ENCODE measurements around the gene LIF.
"Not testable (repeated sequence)": the region's sequence is repeated elsewhere in the genome, so short reads cannot be mapped to it uniquely, and the experiment has no call there.

Gene LIF

DNA sequence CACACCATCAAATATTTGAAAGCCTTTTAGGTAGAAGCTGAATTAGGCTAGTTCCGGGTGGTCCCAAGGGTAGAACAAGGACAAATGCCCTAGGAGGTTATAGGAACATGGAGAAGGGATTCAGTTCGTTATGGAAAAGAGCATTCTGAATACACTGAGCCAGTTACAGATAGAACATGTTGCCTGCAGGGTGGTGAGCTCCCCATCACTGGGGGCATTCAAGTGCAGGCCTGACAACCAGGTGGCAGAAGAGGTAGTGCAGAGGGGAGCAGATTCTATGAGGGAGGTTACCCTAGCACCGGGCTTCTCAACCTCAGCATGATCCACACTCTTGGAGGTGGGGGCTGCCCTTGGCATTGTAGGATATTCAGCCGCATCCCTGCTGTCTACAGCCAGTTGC, 24.2 kb downstream of the LIF start:
- DNase-seq: no peak

DNA sequence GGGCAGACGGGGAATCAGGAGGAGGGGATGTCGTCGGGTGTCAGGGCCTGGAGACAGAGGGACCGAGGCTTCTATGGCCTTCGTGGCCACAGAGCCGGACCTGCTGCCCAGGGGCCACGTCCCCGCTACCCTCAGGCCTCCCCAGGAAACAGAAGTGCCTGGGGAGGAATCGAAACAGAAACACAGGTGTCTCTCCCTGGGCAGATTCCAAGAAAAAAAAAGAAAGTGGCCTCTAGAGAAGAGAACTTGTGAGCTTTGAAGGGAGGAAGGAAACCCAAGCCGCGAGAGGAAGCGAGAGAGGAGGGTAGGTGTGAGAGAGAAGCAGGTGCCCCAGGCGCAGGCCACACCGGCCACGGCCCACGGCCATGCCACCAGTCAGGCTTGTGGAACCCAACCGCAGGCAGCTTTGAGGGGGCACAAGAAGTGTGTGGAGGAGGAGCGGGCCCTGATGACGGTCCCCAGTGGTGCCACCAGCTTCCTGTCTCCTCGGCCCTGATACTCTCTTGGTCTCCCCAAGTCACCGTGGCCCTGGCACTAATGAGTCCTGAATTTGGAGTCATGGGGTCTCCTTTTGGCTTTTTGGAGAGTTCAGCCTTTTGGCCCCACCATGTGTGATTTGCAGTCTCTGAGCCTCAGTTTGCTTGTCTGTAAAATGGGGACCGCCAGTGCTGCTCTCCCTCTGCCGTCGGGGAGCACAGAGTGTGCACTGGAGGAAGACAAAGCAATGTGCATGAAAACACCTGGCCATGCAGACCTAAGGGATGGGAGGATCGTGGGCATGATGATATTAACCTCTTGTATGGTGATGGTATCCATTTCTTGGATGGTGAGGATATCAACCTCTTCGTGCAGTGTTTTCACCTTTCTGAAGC, 25.2 kb downstream of the LIF start:
- peak; percentile 10 for DNase-seq

DNA sequence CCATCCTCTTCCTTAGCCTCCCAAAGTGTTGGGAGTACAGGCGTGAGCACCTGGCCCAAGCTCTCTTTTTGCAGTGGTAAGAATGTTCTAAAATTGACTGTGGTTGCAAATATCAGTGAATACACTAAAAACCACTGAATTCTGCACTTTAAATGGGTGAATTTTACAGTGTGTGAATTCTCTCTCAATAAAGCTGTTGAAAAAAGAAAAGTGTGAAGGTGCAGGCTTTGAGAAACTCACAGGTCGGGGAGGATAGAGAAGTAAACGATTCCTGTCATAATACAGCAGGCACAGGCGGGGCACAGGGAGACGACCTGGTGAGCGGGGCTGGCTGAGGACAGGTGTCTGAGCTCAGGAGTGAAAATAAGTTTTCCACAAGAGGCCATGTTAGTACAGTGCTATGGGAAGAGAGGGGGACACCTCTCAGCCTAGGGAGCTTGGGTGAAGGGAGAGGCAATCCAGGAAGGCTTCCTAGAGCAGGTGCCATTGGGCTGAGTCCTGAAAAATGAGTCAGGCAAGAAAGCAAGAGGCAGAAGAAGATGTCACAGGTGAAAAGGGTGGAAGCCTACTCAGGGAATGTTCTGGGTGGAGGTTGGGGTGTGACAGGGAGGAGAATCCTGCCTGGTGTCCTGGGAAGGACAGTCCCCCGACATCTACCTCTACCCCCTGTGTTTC, 26.1 kb downstream of the LIF start:
- no peak for DNase-seq

DNA sequence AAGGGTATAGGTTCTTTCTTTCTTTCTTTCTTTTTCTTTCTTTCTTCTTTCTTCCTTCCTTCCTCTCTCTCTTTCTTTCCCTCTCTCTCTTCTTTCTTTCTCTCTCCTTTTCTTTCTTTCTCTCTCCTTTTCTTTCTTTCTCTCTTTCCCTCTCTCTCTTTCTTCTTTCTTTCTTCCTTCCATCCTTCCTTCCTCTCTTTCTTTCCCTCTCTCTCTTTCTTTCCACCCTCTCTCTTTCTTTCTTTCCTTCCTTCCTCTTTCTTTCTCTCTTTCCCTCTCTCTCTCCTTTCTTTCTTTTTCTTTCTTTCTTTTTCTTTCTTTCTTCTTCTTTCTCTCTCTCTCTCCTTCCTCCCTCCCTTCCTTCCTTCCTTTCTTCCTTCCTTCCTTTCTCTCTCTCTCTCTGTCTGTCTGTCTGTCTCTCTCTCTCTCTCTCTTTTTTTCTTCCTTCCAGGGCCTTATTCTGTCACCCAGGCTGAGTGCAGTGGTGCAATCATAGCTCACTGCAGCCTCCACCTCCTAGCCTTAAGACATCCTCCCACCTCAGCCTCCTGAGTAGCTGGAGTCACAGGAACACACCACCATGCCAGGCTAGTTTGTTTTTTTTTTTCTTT, 26.8 kb downstream of the LIF start:
- no peak for DNase-seq

DNA sequence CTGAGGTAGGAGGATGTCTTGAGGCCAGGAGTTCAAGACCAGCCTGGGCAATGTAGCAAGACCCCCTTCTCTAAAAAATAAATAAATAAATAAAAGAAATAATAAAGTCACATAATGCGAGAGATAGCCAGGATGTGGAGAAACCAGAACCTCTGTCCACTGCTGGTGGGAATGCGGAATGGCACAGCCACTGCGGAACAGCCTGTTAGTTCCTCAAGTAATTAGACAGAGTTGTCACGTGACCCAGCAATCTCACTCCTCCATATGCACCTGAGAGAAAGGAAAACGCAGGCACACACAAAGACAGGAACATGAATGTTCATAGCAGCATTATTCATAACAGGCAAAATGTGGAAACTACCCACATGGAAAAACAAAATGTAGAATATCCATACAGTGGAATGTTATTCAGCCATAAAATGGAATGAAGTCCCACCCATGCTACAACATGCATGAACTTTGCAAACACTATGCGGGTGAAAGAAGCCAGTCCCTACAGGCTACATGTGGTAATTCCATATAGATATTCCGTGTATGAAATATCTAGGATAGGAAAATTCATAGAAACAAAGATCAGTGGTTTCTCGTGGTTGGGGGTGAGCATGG, 27.4 kb downstream of the LIF start:
- DNase-seq: no peak

DNA sequence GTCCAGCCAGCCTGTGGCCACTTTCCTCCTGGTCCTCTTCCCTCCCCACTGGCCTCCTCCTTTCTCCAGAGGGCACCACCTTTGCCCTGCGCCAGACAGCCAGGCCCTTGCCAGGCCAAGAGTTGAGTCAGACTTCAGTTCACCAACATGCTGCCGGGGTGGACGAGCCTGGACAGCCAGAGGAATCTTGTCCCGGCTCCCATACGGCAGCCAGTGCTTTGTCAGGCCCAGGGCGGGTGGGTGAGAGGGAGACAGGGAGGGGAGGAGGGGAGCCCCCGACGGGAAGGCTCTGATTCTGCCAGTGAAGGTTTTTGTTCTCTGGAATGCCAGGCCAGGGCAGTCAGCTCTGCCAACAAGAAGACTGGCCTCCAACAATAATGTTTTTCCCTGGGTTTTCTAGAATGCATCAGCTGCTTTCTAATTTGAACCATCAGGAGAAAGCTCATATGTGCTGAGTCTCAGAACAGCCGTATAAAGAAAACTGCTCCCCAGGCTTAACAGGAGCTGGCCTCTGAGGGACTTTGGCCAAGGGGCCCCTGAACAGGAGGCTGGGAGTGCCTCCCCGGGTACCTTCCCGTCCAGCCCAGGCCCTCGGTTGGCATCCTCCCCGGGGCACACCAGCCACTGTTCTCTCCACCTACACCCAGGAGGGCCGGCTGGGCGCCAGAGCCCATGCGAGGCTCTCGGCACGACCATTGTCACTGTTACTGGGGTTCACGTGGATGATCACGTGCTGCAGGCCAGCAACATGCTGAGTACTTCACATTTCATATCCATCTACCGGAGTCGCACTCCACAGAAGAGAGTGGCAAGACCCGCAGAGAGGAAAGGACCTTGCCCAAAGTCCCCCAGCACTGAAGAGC, 28.6 kb downstream of the LIF start:
- DNase-seq: no peak

DNA sequence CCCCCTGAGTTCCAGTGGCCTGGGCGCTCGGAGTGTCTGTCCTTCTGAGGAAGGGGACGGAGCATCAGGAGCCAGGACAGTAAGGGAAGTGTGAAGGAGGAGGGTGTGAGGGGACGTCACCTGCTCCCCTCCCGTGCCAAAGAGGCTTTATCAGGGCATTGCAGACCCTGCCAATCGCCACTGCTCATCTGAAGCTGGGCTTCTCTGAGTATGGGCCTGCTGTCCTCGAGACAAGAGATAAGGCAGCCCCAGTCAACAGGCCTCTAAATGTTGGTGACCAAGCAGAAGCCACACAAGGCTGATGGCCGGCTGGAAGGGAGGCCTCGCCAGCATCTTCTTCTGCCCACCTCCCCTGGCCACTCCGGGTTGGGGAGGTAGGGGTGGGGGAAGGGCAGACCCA, 29.8 kb downstream of the LIF start:
- no peak for DNase-seq

DNA sequence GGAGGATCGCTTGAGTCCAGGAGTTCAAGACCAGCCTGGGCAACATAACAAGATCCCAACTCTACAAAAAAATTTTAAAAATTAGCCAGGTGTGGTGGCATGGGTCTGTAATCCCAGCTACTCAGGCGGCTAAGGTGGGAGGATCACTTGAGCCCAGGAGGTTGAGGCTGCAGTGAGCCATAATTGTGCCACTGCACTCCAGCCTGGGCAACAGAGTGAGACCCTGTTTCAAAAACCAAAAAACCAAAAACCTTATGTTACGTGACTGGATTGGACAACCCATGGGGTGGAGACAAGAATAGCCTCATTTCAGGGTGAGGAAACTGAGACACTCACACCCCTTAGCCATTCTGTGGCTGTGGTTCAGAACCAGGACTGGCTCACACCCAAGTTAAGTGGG, 30.3 kb downstream of the LIF start:
- DNase-seq: not testable (repeated sequence)

- no peak for DNase-seq
Observed at GRCh38 chr22:30214703-30215407, 31.7 kb downstream of the LIF start.

- DNase-seq: peak; percentile 32
Observed at GRCh38 chr22:30212996-30213441, 33.5 kb downstream of the LIF start.

GRCh38 chr22:30212363-30212995, 34.1 kb downstream of the LIF start:
- DNase-seq: peak; percentile 7

- no peak for DNase-seq
Observed at GRCh38 chr22:30211124-30211820, 35.3 kb downstream of the LIF start.

DNA sequence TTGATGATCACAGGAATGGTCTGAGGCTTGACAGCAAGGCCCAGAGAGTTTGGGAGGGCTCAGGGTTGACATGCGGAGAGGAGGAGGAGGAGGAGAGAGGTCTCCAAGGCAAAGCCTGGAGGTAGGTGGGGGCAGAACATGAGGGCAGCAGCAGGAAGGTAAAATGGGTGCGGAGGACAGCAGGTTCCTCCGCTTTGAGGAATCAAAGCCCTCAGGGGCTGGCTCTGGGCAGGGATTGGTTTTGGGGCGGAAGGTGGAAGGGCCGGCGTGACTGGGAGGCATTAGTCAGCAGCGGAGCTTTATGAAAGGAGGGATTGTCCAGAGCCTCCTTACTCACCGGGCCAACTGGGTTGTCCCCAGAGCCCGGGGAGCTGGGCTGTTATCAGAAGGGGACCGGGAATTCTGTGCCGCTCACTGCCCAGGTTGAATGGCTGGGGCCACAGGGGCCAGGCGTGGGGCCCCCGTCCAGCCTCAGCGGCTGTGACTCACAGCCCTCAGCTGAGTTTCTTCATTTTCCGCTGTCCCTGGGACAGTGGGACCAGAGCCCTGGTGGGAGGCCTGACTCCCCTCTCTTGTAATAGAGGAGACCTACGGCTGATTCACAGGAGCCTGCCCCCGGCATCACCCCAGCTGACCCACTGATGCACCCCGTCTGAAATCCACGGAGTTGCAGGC, 36.2 kb downstream of the LIF start:
- DNase-seq: no peak

- DNase-seq: no peak
Observed at GRCh38 chr22:30209642-30210041, 36.9 kb downstream of the LIF start.

GRCh38 chr22:30208631-30209603, 37.6 kb downstream of the LIF start:
- no peak for DNase-seq

DNA sequence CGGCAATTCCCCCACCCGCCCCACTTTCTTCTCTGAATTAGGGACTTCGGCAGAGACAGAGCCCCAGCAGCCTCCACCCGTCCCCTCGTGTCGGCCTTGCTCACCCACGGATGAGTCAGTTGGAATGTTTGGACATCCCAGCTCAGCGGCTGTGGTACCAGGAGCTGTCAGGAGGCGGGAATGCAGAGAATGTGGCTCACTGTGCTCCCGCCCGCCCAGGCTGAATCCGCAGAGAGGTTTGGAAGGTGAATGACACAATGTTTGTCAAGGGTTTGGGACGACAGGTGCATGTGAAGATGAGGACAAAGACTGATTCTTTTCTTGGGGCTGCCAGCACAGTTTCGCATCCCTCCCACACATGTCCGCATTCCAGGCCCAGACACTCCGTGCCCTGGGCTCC, 39.6 kb downstream of the LIF start:
- no peak for DNase-seq

DNA sequence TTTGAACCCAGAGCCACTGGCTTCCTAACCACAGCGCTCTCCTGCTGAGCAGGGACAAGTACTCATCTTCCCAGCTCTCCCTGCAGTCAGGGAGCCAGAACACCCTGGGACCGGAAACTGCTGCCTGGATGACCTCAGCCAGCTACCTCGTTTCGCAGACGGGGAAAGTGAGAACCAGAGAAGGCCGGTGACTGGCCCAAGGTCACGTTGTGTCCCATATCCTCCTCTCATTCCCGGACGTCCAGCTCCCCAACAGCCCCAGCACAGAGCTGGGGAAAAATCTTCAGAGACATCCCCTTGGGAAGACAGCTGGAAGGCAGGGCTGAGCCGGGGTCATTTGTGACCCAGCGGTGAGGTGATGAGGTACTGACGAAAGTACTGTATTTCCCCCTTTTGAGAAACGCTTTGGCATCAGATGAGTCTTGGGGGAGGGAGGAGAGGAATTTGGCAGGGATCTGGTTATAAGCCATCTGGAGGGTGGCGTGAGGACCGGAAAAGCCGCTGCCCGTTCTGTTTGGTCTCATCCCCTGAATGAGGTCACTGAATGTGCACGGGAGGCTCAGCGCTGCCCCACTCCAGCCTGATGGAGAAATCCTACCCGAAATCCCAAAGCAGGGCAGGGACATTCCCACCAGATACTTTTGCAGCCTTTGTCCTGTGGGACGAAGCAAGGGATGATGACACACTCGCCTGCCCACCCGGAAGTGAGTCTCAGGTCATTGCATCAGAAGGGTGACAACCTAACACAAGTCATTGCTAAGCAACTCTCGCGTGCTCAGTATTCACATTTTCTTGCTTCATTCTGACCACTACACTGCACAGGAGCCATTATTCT, 41.1 kb downstream of the LIF start:
- DNase-seq: peak; percentile 10

DNA sequence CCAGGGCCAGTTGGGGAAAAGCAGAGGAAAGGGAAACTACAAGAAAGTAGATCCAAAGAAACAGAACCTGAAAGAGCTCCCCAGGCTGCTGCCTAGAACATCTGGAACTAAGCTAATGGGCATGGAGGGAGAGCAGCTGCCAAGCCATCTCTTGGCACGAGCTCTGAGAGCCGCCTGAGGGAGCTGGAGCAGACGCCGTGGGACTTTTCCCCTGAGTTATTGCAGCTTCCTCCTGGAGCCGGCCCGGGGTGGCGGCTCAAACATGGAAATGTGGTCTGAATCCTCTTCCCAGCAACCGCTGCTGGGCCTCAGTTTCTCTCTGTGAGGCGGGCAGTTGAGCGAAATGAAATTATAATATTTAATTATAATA, 41.8 kb downstream of the LIF start:
- no peak for DNase-seq
